WTC11 (cell line): Measurements from ENCODE around the gene PPIG. TPM values are rescaled to one million over a fixed set of nuclear protein-coding genes. Genes with fewer than 3 reads are reported as not detected.

ENCODE experiments used
- ATAC-seq: fragments of 200-7000 bp; cut with Tn5 transposase; 2 replicates; pipeline ENCODE4 v1.10.0; 2021; ENCODE audit warnings: mild to moderate bottlenecking, moderate library complexity
- CTCF ChIA-PET: fragments of 300-600 bp; sonication (Branson Sonifier 250); formaldehyde crosslinking; loops from one replicate; lab custom pipeline; 2021; ENCODE audit warnings: antibody characterized with exemption; lab: Charles Lee
- POLR2A ChIA-PET: fragments of 350-600 bp; sonication (Branson Sonifier 250); formaldehyde crosslinking; loops from one replicate; lab custom pipeline; 2021; ENCODE audit warnings: antibody characterized with exemption; lab: Charles Lee
- DNase-seq: peaks from one replicate; pipeline ENCODE4 v3.0.0; 2021; ENCODE audit warnings: low spot score
- H3K27ac Mint-ChIP-seq: 2 replicates; pipeline ENCODE4 v1.8.0; 2021; ENCODE audit warnings: mixed read lengths
- H3K27me3 Mint-ChIP-seq: 2 replicates; pipeline ENCODE4 v1.8.0; 2021; ENCODE audit warnings: low read depth, mild to moderate bottlenecking, moderate library complexity, mixed read lengths
- H3K36me3 Mint-ChIP-seq: 2 replicates; pipeline ENCODE4 v1.8.0; 2021; ENCODE audit warnings: mixed read lengths
- H3K4me1 Mint-ChIP-seq: 2 replicates; pipeline ENCODE4 v1.8.0; 2022; ENCODE audit warnings: mixed read lengths
- H3K4me3 Mint-ChIP-seq: 2 replicates; pipeline ENCODE4 v1.8.0; 2021; ENCODE audit warnings: mild to moderate bottlenecking, moderate library complexity, mixed read lengths
- H3K9me3 Mint-ChIP-seq: 2 replicates; pipeline ENCODE4 v1.8.0; 2021; ENCODE audit warnings: mixed read lengths
- CBFB ChIP-seq: sonication (generic); formaldehyde crosslinking; IDR thresholded peaks from 2 replicates; pipeline ENCODE4 v1.8.1; 2022; ENCODE audit warnings: mild to moderate bottlenecking, low read depth, missing genetic modification reagents
- ELF4 ChIP-seq: sonication (generic); formaldehyde crosslinking; IDR thresholded peaks from 2 replicates; pipeline ENCODE4 v1.8.1; 2022; ENCODE audit warnings: low read depth, mild to moderate bottlenecking, moderate library complexity, missing genetic modification reagents
- EMX1 ChIP-seq: fragments of 250-450 bp; sonication (Bioruptor Pico); IDR thresholded peaks from 2 replicates; pipeline ENCODE4 v1.8.0; 2021; ENCODE audit warnings: mild to moderate bottlenecking
- ESRRA ChIP-seq: sonication (generic); formaldehyde crosslinking; IDR thresholded peaks from 2 replicates; pipeline ENCODE4 v1.8.1; 2022; ENCODE audit warnings: mild to moderate bottlenecking, missing genetic modification reagents, borderline replicate concordance
- FOXP1 ChIP-seq: sonication (generic); formaldehyde crosslinking; IDR thresholded peaks from 2 replicates; pipeline ENCODE4 v1.8.0; 2022; ENCODE audit warnings: missing genetic modification reagents, mild to moderate bottlenecking, moderate library complexity, borderline replicate concordance
- MXD4 ChIP-seq: fragments of 250-450 bp; sonication (Bioruptor Pico); IDR thresholded peaks from 2 replicates; pipeline ENCODE4 v1.8.0; 2021; ENCODE audit warnings: mild to moderate bottlenecking, moderate library complexity, borderline replicate concordance
- NFATC4 ChIP-seq: fragments of 250-450 bp; sonication (Bioruptor Pico); IDR thresholded peaks from 2 replicates; pipeline ENCODE4 v1.9.0; 2021; ENCODE audit warnings: mild to moderate bottlenecking
- OVOL2 ChIP-seq: fragments of 250-450 bp; sonication (Bioruptor Pico); IDR thresholded peaks from 2 replicates; pipeline ENCODE4 v1.9.0; 2021; ENCODE audit warnings: mild to moderate bottlenecking, borderline replicate concordance
- PREB ChIP-seq: sonication (generic); formaldehyde crosslinking; IDR thresholded peaks from 2 replicates; pipeline ENCODE4 v1.8.1; 2022; ENCODE audit warnings: mild to moderate bottlenecking, missing genetic modification reagents, moderate library complexity, borderline replicate concordance
- SMAD3 ChIP-seq: sonication (generic); formaldehyde crosslinking; IDR thresholded peaks from 2 replicates; pipeline ENCODE4 v1.8.0; 2022; ENCODE audit warnings: missing genetic modification reagents, mild to moderate bottlenecking, borderline replicate concordance
- TEAD1 ChIP-seq: sonication (generic); formaldehyde crosslinking; IDR thresholded peaks from 2 replicates; pipeline ENCODE4 v1.8.0; 2022; ENCODE audit warnings: mild to moderate bottlenecking, missing genetic modification reagents
- USF1 ChIP-seq: sonication (generic); formaldehyde crosslinking; IDR thresholded peaks from 2 replicates; pipeline ENCODE4 v1.8.0; 2022; ENCODE audit warnings: mild to moderate bottlenecking, missing genetic modification reagents
- ZBTB21 ChIP-seq: sonication (generic); formaldehyde crosslinking; IDR thresholded peaks from 2 replicates; pipeline ENCODE4 v1.8.1; 2023; ENCODE audit warnings: mild to moderate bottlenecking, missing genetic modification reagents, borderline replicate concordance
- ZBTB43 ChIP-seq: sonication (generic); formaldehyde crosslinking; IDR thresholded peaks from 2 replicates; pipeline ENCODE4 v1.8.1; 2023; ENCODE audit warnings: mild to moderate bottlenecking, missing genetic modification reagents
- ZNF317 ChIP-seq: sonication (generic); formaldehyde crosslinking; IDR thresholded peaks from 2 replicates; pipeline ENCODE4 v1.8.1; 2023; ENCODE audit warnings: low read depth, mild to moderate bottlenecking, moderate library complexity, missing genetic modification reagents, borderline replicate concordance
- total RNA-seq: library from RNA; stranded (reverse); gene quantifications from 3 replicates; pipeline ENCODE4 v1.2.3, GENCODE V29; 2021
- TF ChIP-seq, protein P1 (sequence below): fragments of 200-600 bp; IDR thresholded peaks from 2 replicates; pipeline ENCODE4 v1.8.0; 2022; ENCODE audit warnings: antibody characterized with exemption
- TF ChIP-seq, protein P2 (sequence below): sonication (generic); formaldehyde crosslinking; IDR thresholded peaks from 2 replicates; pipeline ENCODE4 v1.8.0; 2022; ENCODE audit warnings: missing genetic modification reagents
- TF ChIP-seq, protein P3 (sequence below): sonication (generic); formaldehyde crosslinking; IDR thresholded peaks from 2 replicates; pipeline ENCODE4 v1.8.0; 2022; ENCODE audit warnings: mild to moderate bottlenecking, missing genetic modification reagents

Gene PPIG
- total RNA-seq, 1 experiment from 2014 or later = 77.7 TPM

DNA sequence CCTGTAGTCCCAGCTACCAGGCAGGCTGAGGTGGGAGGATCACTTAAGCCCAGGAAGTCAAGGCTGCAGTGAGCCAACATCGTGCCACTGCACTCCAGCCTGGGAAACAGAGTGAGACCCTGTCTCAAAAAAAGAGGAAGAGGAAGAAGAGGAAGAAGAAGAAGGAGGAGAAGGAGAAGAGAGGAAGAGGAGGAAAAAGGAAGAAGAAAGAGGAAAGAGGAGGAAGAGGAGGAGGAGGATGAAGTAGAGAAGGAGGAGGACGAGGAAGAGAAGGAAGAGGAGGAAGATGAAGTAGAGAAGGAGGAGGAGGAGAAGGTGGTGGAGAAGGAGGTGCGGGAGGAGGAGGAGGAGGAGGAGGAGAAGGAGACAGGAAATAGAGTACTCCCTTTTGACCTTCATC lies 72.0 kb downstream of the PPIG start:
- POLR2A ChIA-PET = no interaction called here
- ATAC-seq = no peak

DNA sequence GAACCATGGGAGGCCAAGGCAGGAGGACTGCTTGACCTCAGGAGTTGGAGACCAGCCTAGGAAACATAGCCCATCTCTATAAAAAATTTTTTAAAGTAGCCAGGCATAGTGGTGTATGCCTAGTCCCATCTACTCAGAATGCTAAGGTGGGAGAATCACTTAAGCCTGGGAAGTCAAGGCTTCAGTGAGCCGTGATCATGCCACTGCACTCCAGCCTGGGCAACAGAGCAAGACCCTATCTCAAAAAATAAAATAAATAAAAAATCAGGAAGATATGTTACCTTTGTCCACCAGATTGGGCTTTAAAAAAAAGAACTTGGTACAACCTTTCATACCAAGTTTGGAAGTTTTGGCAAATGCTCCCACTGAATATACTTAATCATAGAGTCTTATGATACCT lies 74.7 kb downstream of the PPIG start:
- no peaks in the 10 kb centered on the region; the same call in 1 of the 2 replicates for H3K27me3 Mint-ChIP-seq
- no peak for DNase-seq
- H3K9me3 Mint-ChIP-seq = no peaks in the 10 kb centered on the region
- POLR2A ChIA-PET = no interaction called here
- no peak for ATAC-seq
- no peaks in the 10 kb centered on the region for H3K36me3 Mint-ChIP-seq
- H3K4me1 Mint-ChIP-seq = no peaks in the 10 kb centered on the region
- H3K27ac Mint-ChIP-seq = no peak overlapping the region
- no peak for TF ChIP-seq ELF4 (CRISPR knock-in tag)
- TF ChIP-seq TEAD1 (CRISPR knock-in tag) = no peak
- no peak for TF ChIP-seq PREB (CRISPR knock-in tag)
- TF ChIP-seq, all 79 proteins: peak for 0
- H3K4me3 Mint-ChIP-seq = no peak overlapping the region
- CTCF ChIA-PET = no interaction called here

More for the DNA sequence above, 72.0 kb downstream of the PPIG start:
- Mint-ChIP-seq H3K27ac (no peak overlapping the region), H3K9me3 (no peaks in the 10 kb centered on the region), H3K4me1 (no peaks in the 10 kb centered on the region), H3K36me3 (no peaks in the 10 kb centered on the region), H3K4me3 (no peak overlapping the region), H3K27me3 (no peaks in the 10 kb centered on the region; the same call in 1 of the 2 replicates)
- CTCF ChIA-PET = interaction anchor here (0.7 kb wide), 1 partner anchor 115 kb away, joined by 3 read pairs; no protein-coding TSS in a partner anchor
- no peak for DNase-seq
- no peak for TF ChIP-seq TEAD1 (CRISPR knock-in tag)
- no peak for TF ChIP-seq ZNF317 (CRISPR knock-in tag)
- TF ChIP-seq, protein P1, sequence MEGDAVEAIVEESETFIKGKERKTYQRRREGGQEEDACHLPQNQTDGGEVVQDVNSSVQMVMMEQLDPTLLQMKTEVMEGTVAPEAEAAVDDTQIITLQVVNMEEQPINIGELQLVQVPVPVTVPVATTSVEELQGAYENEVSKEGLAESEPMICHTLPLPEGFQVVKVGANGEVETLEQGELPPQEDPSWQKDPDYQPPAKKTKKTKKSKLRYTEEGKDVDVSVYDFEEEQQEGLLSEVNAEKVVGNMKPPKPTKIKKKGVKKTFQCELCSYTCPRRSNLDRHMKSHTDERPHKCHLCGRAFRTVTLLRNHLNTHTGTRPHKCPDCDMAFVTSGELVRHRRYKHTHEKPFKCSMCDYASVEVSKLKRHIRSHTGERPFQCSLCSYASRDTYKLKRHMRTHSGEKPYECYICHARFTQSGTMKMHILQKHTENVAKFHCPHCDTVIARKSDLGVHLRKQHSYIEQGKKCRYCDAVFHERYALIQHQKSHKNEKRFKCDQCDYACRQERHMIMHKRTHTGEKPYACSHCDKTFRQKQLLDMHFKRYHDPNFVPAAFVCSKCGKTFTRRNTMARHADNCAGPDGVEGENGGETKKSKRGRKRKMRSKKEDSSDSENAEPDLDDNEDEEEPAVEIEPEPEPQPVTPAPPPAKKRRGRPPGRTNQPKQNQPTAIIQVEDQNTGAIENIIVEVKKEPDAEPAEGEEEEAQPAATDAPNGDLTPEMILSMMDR = no peak
- TF ChIP-seq SMAD3 (CRISPR knock-in tag) = no peak
- TF ChIP-seq NFATC4 = no peak
- no peak for TF ChIP-seq ZBTB43 (CRISPR knock-in tag)
- no peak for TF ChIP-seq MXD4 (CRISPR knock-in tag)
- no peak for TF ChIP-seq EMX1 (CRISPR knock-in tag)
- TF ChIP-seq ESRRA (CRISPR knock-in tag) = no peak
- TF ChIP-seq USF1 (CRISPR knock-in tag) = no peak
- no peak for TF ChIP-seq CBFB (CRISPR knock-in tag)

- CTCF ChIA-PET = no interaction called here
- POLR2A ChIA-PET = no interaction called here
Observed at GRCh38 chr2:169659320-169659719, 75.2 kb downstream of the PPIG start.

DNA sequence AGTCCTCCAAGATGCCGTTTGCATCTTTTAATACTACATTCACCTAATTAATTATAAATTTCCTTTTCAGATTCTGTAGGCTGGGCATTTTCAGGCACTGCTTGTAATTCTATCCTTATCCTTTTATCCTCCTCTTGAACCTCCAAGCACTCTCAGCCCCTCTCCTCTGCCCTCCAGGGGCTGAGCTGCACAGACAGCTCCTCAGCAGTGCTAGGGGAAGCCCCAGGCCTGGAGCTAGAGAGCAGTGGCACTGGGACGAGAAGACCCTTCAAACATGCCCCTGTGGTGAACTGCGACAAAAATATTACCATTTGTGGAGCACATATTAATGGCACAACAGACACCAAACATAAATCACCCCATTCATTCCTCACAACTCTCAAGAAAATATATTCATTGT lies 77.1 kb downstream of the PPIG start:
- no peak; the same call in 1 of the 2 replicates for ATAC-seq
- H3K27me3 Mint-ChIP-seq = peaks cover 2% of the 10 kb centered on the region; the same call in 1 of the 2 replicates
- TF ChIP-seq OVOL2 (CRISPR knock-in tag) (no peak), FOXP1 (CRISPR knock-in tag) (no peak), NFATC4 (no peak), ZBTB21 (CRISPR knock-in tag) (no peak), ZBTB43 (CRISPR knock-in tag) (no peak)
- TF ChIP-seq, protein P2, sequence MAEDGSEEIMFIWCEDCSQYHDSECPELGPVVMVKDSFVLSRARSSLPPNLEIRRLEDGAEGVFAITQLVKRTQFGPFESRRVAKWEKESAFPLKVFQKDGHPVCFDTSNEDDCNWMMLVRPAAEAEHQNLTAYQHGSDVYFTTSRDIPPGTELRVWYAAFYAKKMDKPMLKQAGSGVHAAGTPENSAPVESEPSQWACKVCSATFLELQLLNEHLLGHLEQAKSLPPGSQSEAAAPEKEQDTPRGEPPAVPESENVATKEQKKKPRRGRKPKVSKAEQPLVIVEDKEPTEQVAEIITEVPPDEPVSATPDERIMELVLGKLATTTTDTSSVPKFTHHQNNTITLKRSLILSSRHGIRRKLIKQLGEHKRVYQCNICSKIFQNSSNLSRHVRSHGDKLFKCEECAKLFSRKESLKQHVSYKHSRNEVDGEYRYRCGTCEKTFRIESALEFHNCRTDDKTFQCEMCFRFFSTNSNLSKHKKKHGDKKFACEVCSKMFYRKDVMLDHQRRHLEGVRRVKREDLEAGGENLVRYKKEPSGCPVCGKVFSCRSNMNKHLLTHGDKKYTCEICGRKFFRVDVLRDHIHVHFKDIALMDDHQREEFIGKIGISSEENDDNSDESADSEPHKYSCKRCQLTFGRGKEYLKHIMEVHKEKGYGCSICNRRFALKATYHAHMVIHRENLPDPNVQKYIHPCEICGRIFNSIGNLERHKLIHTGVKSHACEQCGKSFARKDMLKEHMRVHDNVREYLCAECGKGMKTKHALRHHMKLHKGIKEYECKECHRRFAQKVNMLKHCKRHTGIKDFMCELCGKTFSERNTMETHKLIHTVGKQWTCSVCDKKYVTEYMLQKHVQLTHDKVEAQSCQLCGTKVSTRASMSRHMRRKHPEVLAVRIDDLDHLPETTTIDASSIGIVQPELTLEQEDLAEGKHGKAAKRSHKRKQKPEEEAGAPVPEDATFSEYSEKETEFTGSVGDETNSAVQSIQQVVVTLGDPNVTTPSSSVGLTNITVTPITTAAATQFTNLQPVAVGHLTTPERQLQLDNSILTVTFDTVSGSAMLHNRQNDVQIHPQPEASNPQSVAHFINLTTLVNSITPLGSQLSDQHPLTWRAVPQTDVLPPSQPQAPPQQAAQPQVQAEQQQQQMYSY = no peak
- TF ChIP-seq, protein P3, sequence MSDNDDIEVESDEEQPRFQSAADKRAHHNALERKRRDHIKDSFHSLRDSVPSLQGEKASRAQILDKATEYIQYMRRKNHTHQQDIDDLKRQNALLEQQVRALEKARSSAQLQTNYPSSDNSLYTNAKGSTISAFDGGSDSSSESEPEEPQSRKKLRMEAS (CRISPR knock-in tag) = no peak

More at GRCh38 chr2:169659320-169659719, 75.2 kb downstream of the PPIG start:
- Mint-ChIP-seq H3K27ac (no peak overlapping the region), H3K27me3 (no peaks in the 10 kb centered on the region; the same call in 1 of the 2 replicates), H3K9me3 (no peaks in the 10 kb centered on the region), H3K36me3 (no peaks in the 10 kb centered on the region), H3K4me1 (no peaks in the 10 kb centered on the region), H3K4me3 (no peak overlapping the region)
- DNase-seq = no peak
- no peak for ATAC-seq
- TF ChIP-seq ZNF317 (CRISPR knock-in tag) = no peak

More for the DNA sequence above, 77.1 kb downstream of the PPIG start:
- CTCF ChIA-PET = no interaction called here
- DNase-seq = no peak
- no peaks in the 10 kb centered on the region for H3K4me1 Mint-ChIP-seq
- no peak overlapping the region for H3K4me3 Mint-ChIP-seq
- H3K9me3 Mint-ChIP-seq = no peaks in the 10 kb centered on the region
- H3K27ac Mint-ChIP-seq = no peak overlapping the region
- POLR2A ChIA-PET = interaction anchor here (0.5 kb wide), 1 partner anchor 76 kb away, joined by 4 read pairs; no protein-coding TSS in a partner anchor
- no peaks in the 10 kb centered on the region for H3K36me3 Mint-ChIP-seq
